NCI-H1694 treated with DMSO at 0.1 percent for 48 hours (cell line): ENCODE measurements around the gene RIN3.

ENCODE experiments used
- DNase-seq: peaks from one replicate; lab custom pipeline; 2025; lab: John Stamatoyannopoulos, UW

RIN3 gene

GRCh38 chr14:92575061-92575747 lies 61.6 kb downstream of the RIN3 start:
- no peak for DNase-seq

DNA sequence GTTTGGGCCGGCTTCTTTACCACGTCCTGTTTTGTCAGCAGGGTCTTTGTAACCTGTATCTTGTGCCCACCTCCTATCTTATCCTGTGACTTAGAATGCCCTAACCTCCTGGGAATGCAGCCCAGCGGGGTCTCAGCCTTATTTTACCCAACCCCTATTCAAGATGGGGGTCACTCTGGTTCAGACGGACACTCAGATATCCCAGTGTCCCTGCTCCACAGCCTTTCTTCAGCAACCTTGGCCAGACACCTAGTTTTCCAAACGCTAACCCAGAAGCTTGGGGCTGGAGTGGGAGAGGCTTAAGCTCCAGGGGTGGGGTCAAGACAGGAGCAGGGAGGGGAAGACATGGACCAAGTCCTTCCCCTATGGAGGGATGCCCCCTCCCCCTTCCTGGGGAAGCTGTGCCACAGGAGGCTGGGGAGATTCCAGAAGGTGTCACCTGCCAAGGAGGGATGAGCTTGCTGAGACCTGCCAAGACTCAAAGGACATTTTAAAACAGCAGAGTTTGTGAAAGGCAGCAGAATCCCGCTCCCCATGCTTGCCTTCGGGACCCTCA lies 62.2 kb downstream of the RIN3 start:
- DNase-seq = no peak

- DNase-seq = no peak
Observed at GRCh38 chr14:92577321-92577742, 63.8 kb downstream of the RIN3 start.

DNA sequence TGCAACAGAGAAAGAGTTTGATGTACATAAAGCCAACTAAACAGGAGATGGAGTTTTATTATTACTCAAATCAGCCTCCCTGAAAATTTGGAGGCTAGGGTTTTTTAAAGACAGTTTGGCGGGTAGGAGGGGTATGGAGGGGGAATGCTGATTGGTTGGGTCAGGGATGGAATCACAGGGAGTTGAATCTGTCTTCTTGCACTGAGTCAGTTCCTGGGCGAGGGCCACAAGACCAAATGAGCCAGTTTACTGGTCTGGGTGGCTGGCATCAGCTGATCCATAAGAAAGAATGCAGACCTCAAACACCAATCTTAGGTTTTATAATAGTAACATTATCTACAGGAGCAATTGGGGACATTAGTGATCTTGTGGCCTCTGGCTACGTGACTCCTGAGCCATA lies 64.9 kb downstream of the RIN3 start:
- DNase-seq = no peak

DNA sequence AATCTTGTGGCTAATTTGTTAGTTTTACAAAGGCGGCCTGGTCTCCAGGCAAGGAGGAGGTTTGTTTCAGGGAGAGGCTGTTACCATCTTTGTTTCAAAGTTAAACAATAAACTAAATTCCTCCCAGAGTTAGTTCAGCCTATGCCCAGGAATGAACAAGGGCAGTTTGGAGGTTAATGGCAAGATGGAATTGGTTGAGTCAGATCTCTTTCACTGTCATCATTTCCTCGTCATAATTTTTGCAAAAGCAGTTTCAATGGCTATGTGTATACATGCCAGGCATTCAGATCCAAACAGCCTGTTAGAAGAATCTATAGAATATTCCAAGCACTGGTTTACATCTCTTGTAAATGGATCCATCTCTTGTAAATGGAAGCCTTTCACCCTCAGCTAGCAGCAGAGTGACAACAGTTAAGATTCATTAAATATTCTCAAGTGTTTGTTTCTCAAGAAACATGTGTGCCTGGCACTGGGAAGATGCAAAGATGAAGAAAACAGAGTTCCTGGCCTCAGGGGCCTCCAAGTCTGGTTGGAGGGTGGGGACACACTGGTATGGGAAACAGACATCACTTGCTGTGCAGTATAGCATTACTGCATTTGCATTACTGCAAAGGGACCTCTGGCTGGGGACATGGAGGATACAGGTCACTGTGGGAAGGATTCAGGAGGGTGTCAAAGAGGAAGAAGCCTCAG lies 65.8 kb downstream of the RIN3 start:
- no peak for DNase-seq

GRCh38 chr14:92581206-92581605 lies 67.6 kb downstream of the RIN3 start:
- DNase-seq = no peak

DNA sequence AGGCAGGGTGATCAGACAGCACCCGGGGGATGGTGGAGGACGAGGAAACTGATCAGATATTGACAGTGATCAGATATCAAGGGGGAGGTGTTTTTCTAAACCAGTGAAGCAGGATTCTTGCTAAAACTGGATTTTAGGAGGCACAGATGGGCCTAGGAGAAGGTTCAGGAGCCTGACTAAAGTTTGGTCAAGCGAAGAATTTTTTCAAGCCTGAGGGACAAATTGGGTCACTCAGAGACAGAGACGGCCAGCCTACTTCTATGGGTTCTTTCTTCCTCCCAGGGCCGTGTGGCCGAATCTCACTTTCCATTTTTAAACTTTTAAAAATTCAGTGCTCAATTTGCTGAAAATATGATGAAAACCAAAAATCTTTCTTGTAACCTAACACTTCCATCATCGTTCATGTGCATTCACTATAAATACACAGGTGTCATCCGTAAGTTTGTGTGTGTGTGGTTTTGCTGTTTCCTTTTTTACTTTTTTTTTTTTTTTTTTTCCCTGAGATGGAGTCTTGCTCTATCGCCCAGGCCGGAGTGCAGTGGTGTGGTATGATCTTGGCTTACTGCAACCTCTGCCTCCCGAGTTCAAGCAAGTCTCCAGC lies 68.5 kb downstream of the RIN3 start:
- no peak for DNase-seq

GRCh38 chr14:92582706-92583452 lies 69.3 kb downstream of the RIN3 start:
- DNase-seq = no peak

DNA sequence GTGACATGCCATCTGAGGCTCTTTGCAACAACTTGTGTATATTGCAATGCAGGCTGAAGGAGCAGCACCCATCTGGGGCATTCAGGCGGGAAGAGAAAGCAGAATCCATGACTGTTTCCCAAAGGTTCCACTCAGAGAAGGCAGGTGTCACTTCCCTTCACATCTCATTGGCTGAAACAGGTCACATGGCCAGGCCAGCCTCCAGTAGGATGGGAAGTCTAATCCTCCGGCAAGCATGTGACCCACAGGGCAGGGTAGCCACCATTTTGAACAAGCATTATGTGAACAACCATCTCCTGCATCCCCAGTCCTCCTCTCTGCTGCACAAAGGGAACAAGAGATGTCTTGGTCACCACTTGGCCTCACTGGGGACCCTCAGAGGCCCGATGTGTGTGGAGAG lies 70.6 kb downstream of the RIN3 start:
- no peak for DNase-seq

- DNase-seq = no peak
Observed at GRCh38 chr14:92584816-92585215, 71.2 kb downstream of the RIN3 start.

GRCh38 chr14:92585981-92586937 lies 72.7 kb downstream of the RIN3 start:
- no peak for DNase-seq

- DNase-seq = no peak
Observed at GRCh38 chr14:92586963-92587699, 73.5 kb downstream of the RIN3 start.

- DNase-seq = no peak
Observed at GRCh38 chr14:92587700-92588085, 74.1 kb downstream of the RIN3 start.

DNA sequence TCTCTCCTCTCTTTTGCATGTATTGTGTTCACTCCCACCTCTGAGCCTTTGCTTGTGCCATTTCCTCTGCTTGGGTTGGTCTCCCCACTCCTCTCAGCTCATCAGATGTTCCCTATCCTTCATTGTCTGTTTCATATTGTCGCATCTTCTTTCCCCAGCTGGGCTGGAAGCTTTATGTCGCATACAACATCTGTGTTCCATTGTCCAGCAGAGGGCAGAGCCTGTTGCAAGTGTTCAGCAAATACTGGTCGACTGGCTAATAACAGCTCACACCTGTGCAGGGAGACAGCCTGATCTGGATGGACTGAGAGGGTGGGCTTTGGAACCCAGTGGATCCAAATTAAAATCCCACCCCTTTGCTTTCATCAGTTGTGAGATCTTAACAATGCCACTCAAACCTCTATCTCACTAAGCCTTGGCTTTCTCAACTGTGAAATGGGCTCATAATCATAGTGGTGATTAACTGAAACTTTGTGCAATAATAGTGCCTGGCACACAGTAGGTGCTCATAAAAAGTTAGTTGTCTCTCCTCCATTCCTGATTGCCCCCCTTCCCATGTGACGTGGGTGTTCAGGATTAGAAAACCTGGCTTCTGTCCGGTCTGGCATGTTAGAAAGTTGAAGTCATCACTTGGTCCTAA lies 75.8 kb downstream of the RIN3 start:
- no peak for DNase-seq

GRCh38 chr14:92590176-92590575 lies 76.6 kb downstream of the RIN3 start:
- DNase-seq = no peak

DNA sequence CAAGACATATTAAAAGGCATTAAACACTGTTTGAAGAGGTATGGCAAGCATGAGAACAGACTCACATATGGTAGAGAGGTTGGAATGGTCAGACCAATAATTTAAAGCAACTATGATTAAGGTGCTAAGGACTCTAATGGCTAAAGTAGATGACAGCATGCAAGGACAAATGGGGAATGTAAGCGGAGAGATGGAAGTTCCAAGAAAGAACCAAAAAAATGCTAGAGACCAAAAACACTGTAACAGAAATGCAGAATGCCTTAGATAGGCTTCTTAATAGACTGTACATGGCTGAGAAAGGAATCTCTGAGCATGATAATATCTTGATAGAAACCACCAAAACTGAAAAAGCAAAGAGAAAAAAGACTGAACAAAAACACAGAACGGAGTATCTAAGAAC lies 77.4 kb downstream of the RIN3 start:
- no peak for DNase-seq

DNA sequence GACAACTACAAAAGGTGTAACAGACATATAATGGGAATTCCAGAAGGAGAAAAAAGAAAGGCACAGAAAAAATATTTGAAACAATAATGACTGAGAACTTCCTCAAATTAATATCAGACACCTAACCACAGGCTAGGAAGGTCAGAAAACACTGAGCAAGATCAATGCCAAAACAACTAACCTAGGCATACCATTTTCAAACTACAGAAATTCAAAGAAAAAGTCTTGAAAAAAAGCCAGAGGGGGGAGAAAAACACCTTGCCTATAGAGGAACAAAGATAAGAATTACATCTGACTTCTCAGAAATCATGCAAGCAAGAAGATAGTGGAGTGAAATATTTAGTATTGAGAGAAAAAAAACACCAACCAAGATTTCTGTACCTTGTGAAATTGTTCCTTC lies 77.8 kb downstream of the RIN3 start:
- DNase-seq = no peak

GRCh38 chr14:92595267-92595666 lies 81.7 kb downstream of the RIN3 start:
- DNase-seq = no peak

DNA sequence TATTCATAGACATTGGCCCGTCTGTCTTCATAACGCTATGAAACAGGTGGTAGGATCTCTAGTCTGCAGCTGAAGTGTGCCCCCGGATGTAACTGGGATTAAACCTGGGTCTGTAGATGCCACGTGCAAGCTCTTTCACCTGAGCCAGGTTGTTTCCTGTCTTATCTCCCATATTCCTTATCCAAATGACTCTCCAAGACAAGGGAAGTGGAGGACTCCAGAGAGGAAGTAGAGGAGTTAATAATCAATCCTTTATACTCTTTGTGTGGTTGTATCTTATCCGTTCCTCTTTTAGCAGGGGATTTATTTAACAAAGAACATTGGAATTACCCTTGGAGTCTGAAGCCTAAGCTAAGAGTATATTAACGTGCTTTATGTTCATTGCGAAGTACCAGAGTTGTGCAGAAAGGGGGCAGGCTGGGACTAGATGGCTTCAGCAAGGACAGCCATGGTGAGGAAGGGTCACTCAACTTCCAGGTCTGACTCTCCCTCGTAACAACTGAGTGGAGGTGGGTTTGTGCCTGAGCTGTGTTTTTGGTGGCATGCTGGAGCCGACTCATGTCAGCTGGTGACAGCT lies 82.8 kb downstream of the RIN3 start:
- DNase-seq = peak; percentile 18
